Skeletal muscle satellite cell (primary cell): Measurements from ENCODE around the gene IRAK4.
A peak's percentile ranks its signal among the peaks of the same experiment; 100 is the strongest.

Experiments
- H3K27me3 ChIP-seq: 2 replicates; pipeline ENCODE4 v1.7.0; 2013; ENCODE audit warnings: low read length; ENCODE audit not compliant: control insufficient read depth, insufficient read depth
- H3K36me3 ChIP-seq: 2 replicates; pipeline ENCODE4 v1.7.0; 2013; ENCODE audit warnings: mild to moderate bottlenecking, control low read depth, low read length; ENCODE audit not compliant: insufficient read depth
- H3K4me1 ChIP-seq: 2 replicates; pipeline ENCODE4 v1.7.0; 2013; ENCODE audit warnings: low read length; ENCODE audit not compliant: control insufficient read depth, insufficient read depth
- H3K4me2 ChIP-seq: 2 replicates; pipeline ENCODE4 v1.7.0; 2013; ENCODE audit warnings: mild to moderate bottlenecking, low read length
- H3K4me3 ChIP-seq: 2 replicates; pipeline ENCODE4 v1.7.0; 2013; ENCODE audit warnings: low read length
- H3K9ac ChIP-seq: 2 replicates; pipeline ENCODE4 v1.7.0; 2013; ENCODE audit warnings: mild to moderate bottlenecking, low read depth, low read length, moderate library complexity
- H3K9me3 ChIP-seq: replicated peaks from 2 replicates; pipeline ENCODE4 v1.7.0; 2013; ENCODE audit warnings: mild to moderate bottlenecking, control low read depth, low read length

IRAK4 gene

GRCh38 chr12:43812057-43812456, 53.3 kb downstream of the IRAK4 start:
- Histone ChIP-seq H3K9me3 (no peaks in the 10 kb centered on the region), H3K27me3 (no peaks in the 10 kb centered on the region)

GRCh38 chr12:43812926-43813325, 54.2 kb downstream of the IRAK4 start:
- Histone ChIP-seq H3K9ac (no peak overlapping the region), H3K4me3 (no peak overlapping the region), H3K4me2 (no peak overlapping the region), H3K36me3 (no peaks in the 10 kb centered on the region), H3K27me3 (no peaks in the 10 kb centered on the region), H3K4me1 (no peaks in the 10 kb centered on the region), H3K9me3 (no peaks in the 10 kb centered on the region)

More at GRCh38 chr12:43812057-43812456, 53.3 kb downstream of the IRAK4 start:
- Histone ChIP-seq H3K4me1 (peaks cover under 1% of the 10 kb centered on the region), H3K4me3 (no peak overlapping the region), H3K4me2 (no peak overlapping the region), H3K9ac (no peak overlapping the region), H3K36me3 (no peaks in the 10 kb centered on the region)

GRCh38 chr12:43815416-43815815, 56.7 kb downstream of the IRAK4 start:
- no peaks in the 10 kb centered on the region for H3K36me3 ChIP-seq
- H3K9ac ChIP-seq: no peak overlapping the region
- no peaks in the 10 kb centered on the region for H3K4me1 ChIP-seq
- H3K9me3 ChIP-seq: no peaks in the 10 kb centered on the region
- H3K4me2 ChIP-seq: no peak overlapping the region
- no peaks in the 10 kb centered on the region for H3K27me3 ChIP-seq
- no peak overlapping the region for H3K4me3 ChIP-seq

GRCh38 chr12:43816168-43816567, 57.4 kb downstream of the IRAK4 start:
- Histone ChIP-seq H3K4me2 (no peak overlapping the region), H3K9ac (no peak overlapping the region), H3K9me3 (no peaks in the 10 kb centered on the region)

GRCh38 chr12:43824207-43824775, 65.5 kb downstream of the IRAK4 start:
- H3K4me2 ChIP-seq: no peak overlapping the region
- H3K36me3 ChIP-seq: no peaks in the 10 kb centered on the region
- H3K9ac ChIP-seq: no peak overlapping the region

More at GRCh38 chr12:43816168-43816567, 57.4 kb downstream of the IRAK4 start:
- Histone ChIP-seq H3K36me3 (no peaks in the 10 kb centered on the region), H3K4me3 (no peak overlapping the region), H3K4me1 (no peaks in the 10 kb centered on the region), H3K27me3 (no peaks in the 10 kb centered on the region)

GRCh38 chr12:43826681-43827080, 67.9 kb downstream of the IRAK4 start:
- Histone ChIP-seq H3K9me3 (no peaks in the 10 kb centered on the region), H3K4me2 (no peak overlapping the region), H3K36me3 (no peaks in the 10 kb centered on the region), H3K4me3 (no peak overlapping the region), H3K9ac (no peak overlapping the region), H3K27me3 (no peaks in the 10 kb centered on the region), H3K4me1 (no peaks in the 10 kb centered on the region)

More at GRCh38 chr12:43824207-43824775, 65.5 kb downstream of the IRAK4 start:
- H3K4me3 ChIP-seq: no peak overlapping the region
- no peaks in the 10 kb centered on the region for H3K4me1 ChIP-seq
- no peaks in the 10 kb centered on the region for H3K27me3 ChIP-seq
- H3K9me3 ChIP-seq: no peaks in the 10 kb centered on the region

- Histone ChIP-seq H3K9me3 (no peaks in the 10 kb centered on the region), H3K4me2 (no peak overlapping the region), H3K9ac (no peak overlapping the region), H3K27me3 (no peaks in the 10 kb centered on the region), H3K4me1 (no peaks in the 10 kb centered on the region), H3K4me3 (no peak overlapping the region), H3K36me3 (no peaks in the 10 kb centered on the region)
Measured at GRCh38 chr12:43827093-43827492, 68.3 kb downstream of the IRAK4 start.

GRCh38 chr12:43832463-43833168, 73.9 kb downstream of the IRAK4 start:
- Histone ChIP-seq H3K4me1 (peaks cover 7% of the 10 kb centered on the region), H3K9ac (no peak overlapping the region), H3K4me3 (no peak overlapping the region), H3K9me3 (no peaks in the 10 kb centered on the region), H3K36me3 (no peaks in the 10 kb centered on the region), H3K4me2 (no peak overlapping the region), H3K27me3 (no peaks in the 10 kb centered on the region)

- H3K36me3 ChIP-seq: no peaks in the 10 kb centered on the region
- peaks cover 7% of the 10 kb centered on the region for H3K4me1 ChIP-seq
- H3K4me2 ChIP-seq: peak overlapping the region; percentile 86
- no peaks in the 10 kb centered on the region for H3K27me3 ChIP-seq
- peak overlapping the region; percentile 76 for H3K4me3 ChIP-seq
- no peaks in the 10 kb centered on the region for H3K9me3 ChIP-seq
- H3K9ac ChIP-seq: peak overlapping the region; percentile 81
Measured at GRCh38 chr12:43835264-43835655, 76.5 kb downstream of the IRAK4 start.

GRCh38 chr12:43835656-43836474, 77.1 kb downstream of the IRAK4 start, which contains the start of gene TMEM117:
TMEM117 (plus strand) TSS chr12:43836081.
- peak within 1 kb of the TSS; percentile 81 for H3K9ac ChIP-seq
- no peaks in the 10 kb centered on the region for H3K36me3 ChIP-seq
- peak within 1 kb of the TSS; percentile 86 for H3K4me2 ChIP-seq
- peak within 1 kb of the TSS; percentile 76 for H3K4me3 ChIP-seq
- no peaks in the 10 kb centered on the region for H3K9me3 ChIP-seq
- H3K4me1 ChIP-seq: peaks cover 7% of the 10 kb centered on the region
- no peaks in the 10 kb centered on the region for H3K27me3 ChIP-seq

- no peaks in the 10 kb centered on the region for H3K36me3 ChIP-seq
- H3K9me3 ChIP-seq: no peaks in the 10 kb centered on the region
- peak overlapping the region; percentile 86 for H3K4me2 ChIP-seq
- peak overlapping the region; percentile 81 for H3K9ac ChIP-seq
- H3K4me1 ChIP-seq: peaks cover 7% of the 10 kb centered on the region
- H3K27me3 ChIP-seq: no peaks in the 10 kb centered on the region
- H3K4me3 ChIP-seq: peak overlapping the region; percentile 76
Measured at GRCh38 chr12:43836475-43836989, 77.8 kb downstream of the IRAK4 start.
